Uterus (tissue), 2 donors: ENCODE measurements around the gene ZNF423.

Source experiments
- CTCF ChIP-seq, 4 experiments: fragments of 200-600 bp in 2 of 4; fragments of 450-650 bp in 2 of 4; sonication (generic) in 2 of 4; IDR thresholded peaks; one replicate each; pipeline ENCODE4 v1.5.1; 2016 to 2019; ENCODE audit warnings: antibody characterized with exemption in 4 of 4, mild to moderate bottlenecking in 2 of 4, moderate library complexity in 1 of 4
- POLR2A ChIP-seq, 2 donors: fragments of 450-650 bp; IDR thresholded peaks; one replicate each; pipeline ENCODE4 v1.6.1; 2016; ENCODE audit warnings: antibody characterized with exemption in 2 of 2, mild to moderate bottlenecking in 1 of 2, moderate library complexity in 1 of 2

GRCh38 chr16:49472598-49472997 is 383.3 kb downstream of the ZNF423 start:
- TF ChIP-seq CTCF (IDR thresholded peaks at IDR 0.05) (no peak), POLR2A (IDR thresholded peaks at IDR 0.05) (no peak)
